DND-41 (cell line): Measurements from ENCODE around the gene AOC2.
"Not testable (repeated sequence)": the region's sequence is repeated elsewhere in the genome, so short reads cannot be mapped to it uniquely, and the experiment has no call there.

Experiments used
- CTCF ChIP-seq: IDR thresholded peaks from 2 replicates; pipeline ENCODE4 v1.5.1; 2012; ENCODE audit warnings: borderline replicate concordance, low read length, moderate library complexity, mild to moderate bottlenecking; ENCODE audit not compliant: poor library complexity, severe bottlenecking; ENCODE audit errors: extremely low read depth
- EZH2 ChIP-seq: IDR thresholded peaks from 3 replicates; pipeline ENCODE4 v1.6.1; 2012; ENCODE audit warnings: borderline replicate concordance, low read depth, mild to moderate bottlenecking, moderate library complexity, low read length, inconsistent platforms; ENCODE audit not compliant: severe bottlenecking

- not testable (repeated sequence) for TF ChIP-seq EZH2, CTCF
Observed at GRCh38 chr17:42867694-42868261, 23.4 kb downstream of the AOC2 start.
